Heart right ventricle (tissue), 16 donors: ENCODE data around the gene SPRR1B. TPM values are rescaled to one million over a fixed set of nuclear protein-coding genes. Genes with fewer than 3 reads are reported as not detected.
"Not testable (repeated sequence)": the region's sequence is repeated elsewhere in the genome, so short reads cannot be mapped to it uniquely, and the experiment has no call there.

Source experiments
- ATAC-seq, 8 donors: fragments of 200-7000 bp; cut with Tn5 transposase; one replicate each; pipeline ENCODE4 v1.9.1; 2020; ENCODE audit warnings: mild to moderate bottlenecking in 8 of 8, moderate library complexity in 8 of 8, moderate number of reproducible peaks in 1 of 8
- DNase-seq, 2 donors: peaks; one replicate each; pipeline ENCODE4 v3.0.0-alpha.2; 2020
- H3K27ac ChIP-seq, 10 donors: fragments of 200-600 bp; sonication (generic) in 2 of 10; one replicate each; pipeline versions ENCODE4 v1.5.0 to v1.8.0; 2020 to 2022; ENCODE audit warnings: mild to moderate bottlenecking in 3 of 10
- H3K27me3 ChIP-seq, 7 donors: fragments of 200-600 bp; one replicate each; pipeline ENCODE4 v1.8.0; 2021 to 2022; ENCODE audit warnings: mild to moderate bottlenecking in 2 of 7
- H3K36me3 ChIP-seq, 9 donors: fragments of 200-600 bp; sonication (generic) in 1 of 9; one replicate each; pipeline versions ENCODE4 v1.5.0 to v1.8.0; 2020 to 2022; ENCODE audit warnings: mild to moderate bottlenecking in 2 of 9
- H3K4me1 ChIP-seq, 9 donors: fragments of 200-600 bp; sonication (generic) in 1 of 9; one replicate each; pipeline versions ENCODE4 v1.5.0 to v1.8.0; 2020 to 2022; ENCODE audit warnings: mild to moderate bottlenecking in 4 of 9
- H3K4me3 ChIP-seq, 10 donors: fragments of 200-600 bp; sonication (generic) in 2 of 10; one replicate each; pipeline versions ENCODE4 v1.5.0 to v1.8.0; 2020 to 2022; ENCODE audit warnings: mild to moderate bottlenecking in 7 of 10, moderate library complexity in 2 of 10
- H3K9me3 ChIP-seq, 11 donors: fragments of 200-600 bp in 10 of 11; sonication (generic) in 2 of 11; one replicate each; pipeline versions ENCODE4 v1.5.0 to v1.8.0; 2013 to 2022; ENCODE audit warnings: mild to moderate bottlenecking in 2 of 11, control low read depth in 1 of 11, moderate library complexity in 1 of 11
- CTCF ChIP-seq, 9 donors: fragments of 200-600 bp; sonication (generic) in 2 of 9; IDR thresholded peaks; one replicate each; pipeline versions ENCODE4 v1.5.0 to v1.8.0; 2021 to 2022; ENCODE audit warnings: antibody characterized with exemption in 9 of 9, mild to moderate bottlenecking in 5 of 9, moderate library complexity in 1 of 9
- WGBS, 2 donors: extraction: QIAGEN DNeasy Blood & Tissue Kit; methylation state at CpG; one replicate each; pipeline ENCODE4 v1.1.7; 2013; ENCODE audit warnings: inconsistent platforms in 1 of 2; 5-methylcytosine and 5-hydroxymethylcytosine counted together
- intact Hi-C, 10 donors: fragments of 100-400 bp; cut with DNase I; formaldehyde crosslinking; loops; one replicate each; pipeline versions ENCODE4 v1.11.1 to v1.14.2; 2022
- polyA plus RNA-seq, 2 donors: library from polyadenylated mRNA; stranded (reverse); fragments of 200-250 nt; gene quantifications; one replicate each; pipeline ENCODE4 v1.2.3, GENCODE V29; 2013
- total RNA-seq, 10 donors: library from RNA; stranded (reverse); fragmentation: NEBNext Ultra II Directional in 3 of 10; extraction: Animal tissue kit (Norgen Biotek cat#: 25700) in 3 of 10; gene quantifications; one replicate each; pipeline versions ENCODE4 v1.2.1 to v1.2.4, GENCODE V29; 2021 to 2023
- donor health status: Arrhythmogenic right ventricular cardiomyopathy.
- donor health status: ischemic (EF 13 %, LVEDD 7.1; RV severe dilation, severe dysfunction).
- donor health status: healthy with polysubstance abuse.
- donor health status: DM: no; HTN: yes; CAD: no.
- donor health status: DM: no; HTN: no; CAD: no.
- donor health status: ischemic (EF 25% LVEDD 6.9; RV normal size, moderate dysfunction).
- donor health status: ischemic (EF 25% LVEDD 5.7; RV mildly dilated, moderate dysfunction).
- donor health status: healthy.
- donor health status: DM: yes; HTN: yes; CAD: no.
- donor health status: Ischemic cardiomyopathy.
- donor health status: ischemic (EF 35%, LVEDD 5.7; RV mildly dilated, moderate dysfunction).
- donor health status: nonischemic (EF 11% LVEDD 7.7; RV severe dilation, severe dysfunction).
- donor health status: DM: yes; HTN: yes; CAD: no.
- donor health status: PGD.
- donor health status: ischemic (EF 29% LVEDD 5.4; RV normal size, mild dysfunction).
- donor health status: nonischemic (EF 23%, LVEDD 6.1; RV moderate dilation, normal function).

SPRR1B gene
- total and polyA plus RNA-seq, 12 donors = 0.30 TPM; not detected in 11

GRCh38 chr1:153035211-153035610, 4.2 kb downstream of the SPRR1B start:
- H3K4me1 ChIP-seq = no peaks in the 10 kb centered on the region
- peaks cover 0 to 3% (median 0%) of the 10 kb centered on the region in 11 donors for H3K9me3 ChIP-seq
- 80 to 88% methylated on average over 1 of the region's 1 CpG for WGBS, 2 donors
- no peak for ATAC-seq
- H3K36me3 ChIP-seq = no peaks in the 10 kb centered on the region
- intact Hi-C loops = no loop called here
- no peak overlapping the region for H3K27ac ChIP-seq
- no peak overlapping the region for H3K4me3 ChIP-seq
- TF ChIP-seq CTCF (IDR thresholded peaks at IDR 0.05) = no peak
- no peak for DNase-seq
- H3K27me3 ChIP-seq = peaks cover 0 to 6% (median 0%) of the 10 kb centered on the region in 7 donors

GRCh38 chr1:153040950-153041631, 10.1 kb downstream of the SPRR1B start, which contains the start of gene SPRR2D:
SPRR2D (minus strand) TSS chr1:153041120; CDS start chr1:153040346, 774 bp downstream.
- Histone ChIP-seq H3K27me3 (peaks cover 0 to 11% (median 0%) of the 10 kb centered on the region in 7 donors), H3K9me3 (peaks cover 0 to 3% (median 0%) of the 10 kb centered on the region in 11 donors), H3K36me3 (no peaks in the 10 kb centered on the region), H3K4me3 (no peak within 1 kb of the TSS), H3K27ac (no peak within 1 kb of the TSS), H3K4me1 (no peaks in the 10 kb centered on the region)
- intact Hi-C loops = no loop called here
- ATAC-seq (no peak), DNase-seq (no peak)
- WGBS, 2 donors = 56 to 59% methylated on average over 4 of the region's 4 CpGs
- TF ChIP-seq CTCF (IDR thresholded peaks at IDR 0.05) = no peak

GRCh38 chr1:153049211-153049610, 18.2 kb downstream of the SPRR1B start:
- H3K27ac ChIP-seq = no peak overlapping the region
- ATAC-seq (no peak), DNase-seq (no peak)
- no peak for TF ChIP-seq CTCF (IDR thresholded peaks at IDR 0.05)
- H3K9me3 ChIP-seq = peaks cover 0 to 15% (median 5%) of the 10 kb centered on the region in 11 donors
- WGBS, 2 donors = 83 to 91% methylated on average over 2 of the region's 2 CpGs
- no peaks in the 10 kb centered on the region for H3K4me1 ChIP-seq
- intact Hi-C loops = no loop called here
- H3K27me3 ChIP-seq = no peaks in the 10 kb centered on the region
- no peaks in the 10 kb centered on the region for H3K36me3 ChIP-seq
- no peak overlapping the region for H3K4me3 ChIP-seq

- WGBS, 2 donors = 38 to 45% methylated on average over 3 of the region's 3 CpGs
- H3K27me3 ChIP-seq, H3K36me3 ChIP-seq, H3K27ac ChIP-seq, DNase-seq, H3K4me1 ChIP-seq, intact Hi-C loops, H3K4me3 ChIP-seq, ATAC-seq: not testable (repeated sequence)
- H3K9me3 ChIP-seq = peaks cover 0 to 15% (median 5%) of the 10 kb centered on the region in 11 donors
These were observed 25.1 kb downstream of the SPRR1B start for GRCh38 chr1:153056111-153056510.

- Histone ChIP-seq H3K27me3 (peaks cover 0 to 6% (median 0%) of the 10 kb centered on the region in 7 donors), H3K36me3 (no peaks in the 10 kb centered on the region), H3K9me3 (peaks cover 0 to 15% (median 5%) of the 10 kb centered on the region in 11 donors), H3K4me1 (no peaks in the 10 kb centered on the region), H3K4me3 (no peak within 1 kb of the TSS), H3K27ac (no peak within 1 kb of the TSS)
- no peak for DNase-seq
- ATAC-seq = no peak
- intact Hi-C loops = no loop called here
- 54 to 60% methylated on average over 2 of the region's 2 CpGs for WGBS, 2 donors
- no peak for TF ChIP-seq CTCF (IDR thresholded peaks at IDR 0.05)
These were observed 26.4 kb downstream of the SPRR1B start, which contains the start of gene SPRR2A for GRCh38 chr1:153057375-153057774. SPRR2A (minus strand) TSS chr1:153057512; CDS start chr1:153056735, 777 bp downstream.
